GM21576 (cell line): ENCODE data around the gene GON4L.
"Not testable (repeated sequence)": the region's sequence is repeated elsewhere in the genome, so short reads cannot be mapped to it uniquely, and the experiment has no call there.

ENCODE experiments used
- ATAC-seq: cut with Tn5 transposase; IDR thresholded peaks from one replicate; pipeline ENCODE4 v1.9.1; 2021; ENCODE audit warnings: mild to moderate bottlenecking, moderate library complexity; ENCODE audit not compliant: unreplicated experiment

GON4L gene

DNA sequence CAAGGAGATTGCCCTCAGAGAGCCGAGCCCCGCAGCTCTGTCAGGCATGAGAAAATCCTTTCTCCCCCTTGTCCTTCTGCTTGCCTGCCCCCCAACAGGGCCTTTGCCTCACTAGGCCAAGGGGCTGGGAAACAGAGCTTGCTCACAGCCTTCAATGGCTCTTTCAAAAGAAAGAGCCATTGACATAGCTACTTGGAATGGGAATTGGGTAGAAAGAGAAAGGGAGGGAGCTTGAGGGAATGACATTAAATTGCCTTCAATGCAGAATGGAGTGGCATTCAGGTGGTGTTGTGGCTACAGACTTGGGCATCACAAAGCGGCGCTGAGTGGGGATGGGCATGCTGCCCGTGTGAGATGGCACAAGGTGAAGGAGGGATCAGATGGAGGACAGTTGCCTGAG, 15.5 kb upstream of the GON4L start:
- no peak for ATAC-seq

DNA sequence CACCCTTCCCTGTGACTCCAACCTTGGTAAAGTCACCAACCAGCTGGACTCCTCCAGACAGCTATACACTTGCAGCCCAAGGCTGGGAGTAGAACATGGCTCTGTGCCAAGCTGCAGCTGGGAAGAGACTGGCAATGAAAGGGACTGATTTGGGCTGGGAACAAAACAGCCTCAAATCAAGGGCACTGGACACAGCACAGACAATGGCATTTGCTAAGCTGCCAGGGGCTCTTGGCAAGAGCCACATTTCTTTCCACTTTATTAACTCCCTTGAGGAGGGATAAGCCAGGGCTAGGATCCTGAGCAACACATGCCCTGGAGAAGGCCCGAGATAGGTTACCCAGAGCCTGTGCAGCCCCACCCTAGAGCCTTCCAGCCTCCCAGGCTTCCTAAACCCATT, 14.4 kb upstream of the GON4L start:
- no peak for ATAC-seq

GRCh38 chr1:155867766-155868165, 10.8 kb upstream of the GON4L start:
- no peak for ATAC-seq

- ATAC-seq, result no peak
Measured at GRCh38 chr1:155864393-155864792, 7.4 kb upstream of the GON4L start.

DNA sequence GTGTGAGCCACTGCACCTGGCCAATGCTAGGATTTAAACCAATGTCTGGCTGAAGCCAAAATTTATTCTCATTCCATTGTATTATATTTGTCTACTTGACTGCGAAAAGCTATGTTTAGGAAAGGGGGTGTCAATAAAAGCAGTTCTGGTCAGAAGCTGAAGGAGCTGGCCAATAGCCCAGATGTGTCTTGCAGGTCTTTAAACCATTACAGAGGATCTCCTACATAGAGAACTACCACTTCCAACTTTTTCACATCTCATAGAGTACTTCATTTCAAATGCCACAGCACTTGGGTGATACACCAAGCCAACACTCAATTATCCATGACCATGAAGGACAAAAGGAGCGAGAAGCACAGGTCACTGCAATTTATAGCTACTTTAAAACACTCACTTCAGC, 4.9 kb upstream of the GON4L start:
- no peak for ATAC-seq

DNA sequence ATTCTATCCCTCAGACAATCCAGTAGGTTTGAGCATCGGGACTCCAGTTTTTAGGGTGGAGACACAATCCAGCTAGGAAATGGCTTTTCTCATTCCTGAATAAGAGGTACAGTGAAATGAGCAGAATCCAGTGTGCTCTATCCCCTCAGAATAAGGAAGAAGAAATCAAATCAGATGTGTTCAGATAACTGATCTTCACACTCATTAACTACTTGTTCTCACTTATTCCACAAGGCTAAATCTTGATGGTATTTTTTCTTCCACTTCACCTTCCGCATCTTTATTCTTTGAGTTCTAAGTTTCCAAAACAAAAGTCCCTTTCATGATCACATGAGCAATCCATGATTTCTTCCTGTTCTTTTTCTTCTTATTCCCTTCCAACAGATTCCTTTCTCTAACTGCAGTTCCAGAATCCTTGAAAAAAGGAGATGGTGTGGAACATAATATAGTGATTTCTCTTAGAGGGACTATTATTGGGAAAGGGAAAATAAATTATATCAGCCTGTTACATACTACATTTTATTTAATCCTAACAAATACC, 4.0 kb upstream of the GON4L start:
- no peak for ATAC-seq

DNA sequence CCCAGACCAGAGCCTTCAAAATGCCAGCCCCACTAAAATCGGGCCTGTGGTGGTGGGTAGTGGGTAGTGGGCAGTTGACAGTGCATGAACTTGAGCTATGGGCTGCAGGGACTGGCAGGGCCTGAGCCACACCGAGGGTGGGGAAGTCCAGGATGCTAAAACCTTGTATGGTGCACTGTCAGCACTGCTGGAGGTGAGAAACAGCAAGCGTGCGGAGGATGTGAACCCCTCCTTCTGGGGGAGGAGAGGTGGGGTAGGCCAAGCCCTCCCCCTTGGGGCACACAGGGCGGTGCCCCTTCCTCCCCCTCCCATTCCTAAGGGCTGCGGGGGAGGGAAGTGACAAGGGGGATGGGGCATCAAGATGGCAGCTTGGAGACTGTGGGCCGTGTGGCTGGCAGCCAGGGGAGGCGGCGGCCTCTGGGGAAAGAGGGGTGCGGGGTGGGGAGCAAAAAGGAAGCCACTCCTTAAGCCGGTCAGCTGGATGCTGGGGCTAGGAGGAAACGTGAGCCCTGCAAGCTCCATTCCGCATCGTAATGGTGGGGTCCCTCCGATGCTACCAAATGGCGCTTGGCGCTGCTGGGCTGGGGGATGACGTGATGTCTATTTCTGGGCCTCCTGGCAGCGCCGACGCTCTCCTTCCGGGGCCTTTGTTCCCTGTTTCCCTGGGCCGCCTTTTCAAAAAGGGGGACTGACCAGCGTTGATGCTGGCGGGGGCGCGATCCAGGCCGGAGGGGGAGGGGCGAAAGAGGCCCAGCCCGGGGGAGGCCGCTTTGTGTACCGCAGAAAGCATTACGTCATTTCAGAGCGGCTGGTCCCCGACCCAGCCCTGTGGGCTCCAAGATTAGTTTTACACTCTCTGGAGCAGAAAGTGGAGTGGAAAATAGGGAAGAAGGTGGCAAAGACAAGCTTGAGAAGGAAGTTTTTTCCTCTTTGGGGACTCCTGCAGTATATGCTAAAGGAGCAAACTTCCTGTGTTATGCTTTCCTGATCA, 3.2 kb upstream of the GON4L start:
- ATAC-seq, result no peak

GRCh38 chr1:155859234-155859829, 2.3 kb upstream of the GON4L start, which contains the start of gene SYT11:
Gene SYT11 (plus strand): TSS chr1:155859567. CDS start chr1:155859762, 195 bp downstream.
- ATAC-seq, result peak; percentile 70

DNA sequence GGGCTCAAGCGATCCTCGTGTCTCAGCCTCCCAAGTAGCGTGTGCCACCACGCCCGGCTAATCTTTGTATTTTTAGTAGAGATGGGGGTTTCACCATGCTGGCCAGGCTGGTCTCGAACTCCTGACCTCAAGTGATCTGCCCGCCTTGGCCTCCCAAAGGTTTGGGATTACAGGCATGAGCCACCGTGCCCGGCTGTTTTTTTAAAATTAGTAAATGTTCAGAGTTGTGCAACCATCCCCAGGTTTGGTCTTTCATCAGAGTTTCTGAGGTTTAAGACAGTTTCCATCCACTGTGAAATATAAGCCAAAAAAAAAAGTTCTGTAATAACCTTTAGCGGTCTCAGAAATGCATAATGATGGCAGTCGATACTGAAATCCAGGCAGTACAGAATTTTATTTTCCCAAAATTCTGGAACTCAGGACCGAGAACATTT, 1.8 kb upstream of the GON4L start:
- ATAC-seq, result peak; percentile 4

- ATAC-seq, result no peak
Measured at GRCh38 chr1:155856257-155856974, 598 bp downstream of the GON4L start.

GRCh38 chr1:155850345-155850744, 6.7 kb downstream of the GON4L start:
- ATAC-seq, result no peak

GRCh38 chr1:155847823-155848529, 9.0 kb downstream of the GON4L start:
- ATAC-seq, result no peak

- ATAC-seq, result no peak
Measured at GRCh38 chr1:155844860-155845421, 12.1 kb downstream of the GON4L start.

DNA sequence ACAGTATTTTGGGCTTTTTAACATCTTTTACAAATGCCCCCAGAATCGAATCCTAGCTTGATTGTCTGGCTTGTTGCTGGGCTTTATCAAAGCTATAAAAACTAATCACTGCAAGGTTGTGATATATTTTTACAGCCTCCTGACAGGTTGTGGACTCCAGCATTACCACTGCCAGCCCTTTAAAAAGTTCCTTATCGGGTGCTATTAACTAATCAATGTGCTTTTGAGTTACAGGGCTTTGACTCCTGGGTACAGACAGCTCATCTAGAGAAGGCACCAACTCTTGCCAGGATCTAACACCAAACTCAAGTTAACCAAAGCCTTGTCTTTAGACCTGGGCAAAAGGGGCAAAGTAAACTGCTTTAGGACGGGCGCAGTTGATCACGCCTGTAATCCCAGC, 16.6 kb downstream of the GON4L start:
- no peak for ATAC-seq

- no peak for ATAC-seq
Measured at GRCh38 chr1:155835548-155835947, 21.5 kb downstream of the GON4L start.

- not testable (repeated sequence) for ATAC-seq
Measured at GRCh38 chr1:155834927-155835399, 22.1 kb downstream of the GON4L start.

- no peak for ATAC-seq
Measured at GRCh38 chr1:155834296-155834926, 22.6 kb downstream of the GON4L start.

DNA sequence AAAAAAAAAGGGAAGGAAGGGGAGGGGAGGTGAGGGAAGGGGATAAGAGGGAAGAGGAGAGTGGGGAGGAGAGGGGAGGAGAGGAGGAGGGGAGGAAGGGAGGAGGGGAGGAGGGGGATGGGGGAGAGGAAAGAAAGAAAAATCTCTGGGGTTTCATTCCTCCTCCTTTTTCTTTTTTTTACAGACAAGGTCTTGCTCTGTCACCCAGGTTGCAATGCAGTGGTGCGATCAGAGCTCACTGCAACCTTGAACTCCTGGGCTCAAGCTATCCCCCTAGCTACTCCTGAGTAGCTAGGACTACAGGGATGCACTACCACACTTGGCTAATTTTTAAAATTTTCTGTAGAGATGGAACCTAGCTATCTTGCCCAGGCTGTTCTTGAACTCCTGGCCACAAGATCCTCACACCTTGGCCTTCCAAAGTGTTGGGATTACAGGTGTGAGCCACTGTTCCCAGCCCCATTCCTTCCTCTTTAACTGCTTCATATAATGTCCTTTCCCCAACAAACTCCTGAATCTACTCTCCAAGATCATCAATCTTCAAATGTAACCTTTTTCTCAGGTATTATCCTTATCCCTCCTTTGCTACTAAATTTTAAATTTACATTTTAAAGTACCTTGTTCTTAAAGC, 23.2 kb downstream of the GON4L start:
- ATAC-seq, result no peak
